Measurements from ENCODE around the gene ADIPOR2. TPM values are rescaled to one million over a fixed set of nuclear protein-coding genes. Genes with fewer than 3 reads are reported as not detected.

ADIPOR2 gene
- total and polyA plus RNA-seq, 2 of the 4 experiments (the other 2 are of a cell fraction) = 20.0 to 24.9 TPM

- no peak for TF ChIP-seq BHLHE40 (IDR thresholded peaks at IDR 0.05; ENCODE audit: low read depth, low read length)
- TF ChIP-seq MAZ (IDR thresholded peaks at IDR 0.05; ENCODE audit: borderline replicate concordance, low read depth, low read length) = no peak
Measured at GRCh38 chr12:1696800-1697199, 5.9 kb downstream of the ADIPOR2 start (continued).

DNA sequence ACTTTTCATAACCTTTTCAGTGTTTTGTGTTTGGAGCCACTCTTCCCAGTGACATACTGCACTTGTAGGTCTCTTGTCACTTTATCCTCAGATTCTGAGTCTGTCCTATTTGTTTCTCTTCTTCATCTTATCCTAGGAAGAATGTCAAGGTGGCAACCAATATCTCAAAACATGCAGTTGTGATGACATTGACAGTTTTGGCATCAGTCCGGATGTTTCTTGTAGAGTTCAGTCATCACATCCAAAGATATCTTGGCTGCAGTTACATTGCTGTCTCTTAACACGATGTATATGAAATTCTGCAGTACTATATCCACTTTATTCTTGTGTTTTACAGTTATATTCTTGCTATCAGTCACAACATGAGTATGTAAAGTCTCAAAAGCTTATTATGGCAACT, 6.4 kb downstream of the ADIPOR2 start:
- Histone ChIP-seq H3K23ac (ENCODE audit: low read depth, low read length) (no peak overlapping the region), H3K4ac (ENCODE audit: low read depth, low read length) (no peak overlapping the region), H2BK15ac (ENCODE audit: low read depth, low read length) (no peak overlapping the region), H3K27ac (ENCODE audit: insufficient read depth, low read length) (no peak overlapping the region), H3K18ac (ENCODE audit: low read depth, low read length) (no peak overlapping the region), H2BK5ac (ENCODE audit: low read depth, low read length, poor library complexity, severe bottlenecking) (no peak overlapping the region), H3K14ac (replicated peaks; ENCODE audit: low read depth, low read length) (no peak overlapping the region), H4K20me1 (ENCODE audit: insufficient read depth, low read length) (peaks cover 47% of the 10 kb centered on the region), H4K91ac (ENCODE audit: insufficient read depth, low read depth, low read length) (no peak overlapping the region), H3K4me1 (ENCODE audit: control insufficient read depth, insufficient read depth, low read length) (peaks cover 5% of the 10 kb centered on the region; the same call in 1 of the 2 replicates), H2BK20ac (ENCODE audit: low read depth, low read length) (no peak overlapping the region), H2BK120ac (ENCODE audit: low read depth, low read length) (no peak overlapping the region), H2AK9ac (replicated peaks; ENCODE audit: low read depth, low read length, poor library complexity) (no peak overlapping the region), H2AK5ac (ENCODE audit: low read depth, low read length) (no peak overlapping the region), H3K9me3 (ENCODE audit: control insufficient read depth, insufficient read depth, low read length) (no peaks in the 10 kb centered on the region), H4K5ac (ENCODE audit: low read depth, low read length) (no peak overlapping the region), H3K79me1 (ENCODE audit: low read depth in 1 of 2, low read length in 2 of 2) (peaks cover 24 to 66% of the 10 kb centered on the region in 2 experiments), H3K56ac (ENCODE audit: extremely low read depth, insufficient read depth, low read length) (no peak overlapping the region), H2AFZ (replicated peaks; ENCODE audit: low read length, poor library complexity) (no peak overlapping the region), H3K9ac (ENCODE audit: low read depth, low read length) (no peak overlapping the region), H3K4me2 (ENCODE audit: low read depth, low read length) (no peak overlapping the region), H3K27me3 (ENCODE audit: control insufficient read depth, insufficient read depth, low read length) (no peaks in the 10 kb centered on the region), H3K36me3 (ENCODE audit: control insufficient read depth, insufficient read depth, low read length) (0 out of 2 replicates have a peak, but pooled peaks cover 1% of the 10 kb centered on the region), H4K8ac (ENCODE audit: low read depth in 2 of 2, low read length in 2 of 2) (no peak overlapping the region), H3K4me3 (ENCODE audit: insufficient read depth, low read depth, low read length) (no peak overlapping the region), H3K9me1 (ENCODE audit: insufficient read depth, low read length) (peaks cover 5% of the 10 kb centered on the region)
- dilution Hi-C loops (cut with HindIII; ENCODE audit: low sequenced_read_pairs, unreplicated experiment) (no loop called here), in situ Hi-C loops (cut with MboI; ENCODE audit: low sequenced_read_pairs) (no loop called here), intact Hi-C loops (cut with micrococcal nuclease) (no loop called here)
- ChIA-PET POLR2A (ENCODE audit: unreplicated experiment) (no interaction called here), CTCF (interaction anchor here (1.2 kb wide), 1 partner anchor 63 kb away, joined by 3 read pairs; no protein-coding TSS in a partner anchor)
- no CpG with 5 or more reads among the region's 2 CpGs for WGBS, 2 experiments (ENCODE audit: extremely low coverage in 2 of 2, insufficient read length in 1 of 2)
- TF ChIP-seq RFX5 (IDR thresholded peaks at IDR 0.05; ENCODE audit: low read depth, low read length) (no peak), FOS (IDR thresholded peaks at IDR 0.05; ENCODE audit: low read depth, low read length) (no peak), CHD1 (IDR thresholded peaks at IDR 0.05; ENCODE audit: low read depth, low read length) (no peak), RCOR1 (IDR thresholded peaks at IDR 0.05; ENCODE audit: insufficient replicate concordance, low read length) (no peak), RAD21 (IDR thresholded peaks at IDR 0.05; ENCODE audit: low read length) (no peak), CEBPB (IDR thresholded peaks at IDR 0.05; ENCODE audit: low read depth, low read length) (no peak)
- no TSS peak for BruUV-seq (replicated peaks)
- ATAC-seq (ENCODE audit: low read depth) = no peak
- DNase-seq = no peak
